ENCODE data around the gene SLC12A8.

- TF ChIP-seq CTCF (IDR thresholded peaks at IDR 0.05 in 2 of 3, conservative IDR thresholded peaks at IDR 0.05 in 1 of 3; ENCODE audit: control insufficient read depth in 2 of 3, extremely low read depth in 1 of 3, insufficient read depth in 1 of 3, low read depth in 3 of 3, low read length in 3 of 3), result no peak
- TF ChIP-seq ATF2 (IDR thresholded peaks at IDR 0.05; ENCODE audit: low read length), result no peak
- no peak for TF ChIP-seq POLR2AphosphoS5 (IDR thresholded peaks at IDR 0.05; ENCODE audit: low read length)
- no peak for TF ChIP-seq EZH2 (IDR thresholded peaks at IDR 0.05; ENCODE audit: borderline replicate concordance, control insufficient read depth, low read depth, low read length)
- TF ChIP-seq EGR1 (IDR thresholded peaks at IDR 0.05; ENCODE audit: borderline replicate concordance in 1 of 2, low read depth in 2 of 2, low read length in 2 of 2), result no peak
- no peak for TF ChIP-seq BCL3 (IDR thresholded peaks at IDR 0.05; ENCODE audit: borderline replicate concordance, insufficient read depth, low read depth, low read length, poor library complexity, severe bottlenecking)
- TF ChIP-seq MAX (IDR thresholded peaks at IDR 0.05; ENCODE audit: low read depth, low read length), result no peak
- no peak for TF ChIP-seq HDAC2 (IDR thresholded peaks at IDR 0.05)
- no peak for TF ChIP-seq RBBP5 (conservative IDR thresholded peaks at IDR 0.05)
- TF ChIP-seq ZNF217 (IDR thresholded peaks at IDR 0.05), result no peak
Measured at GRCh38 chr3:125250973-125251372, 38.4 kb upstream of the SLC12A8 start.
